Neural cell (in vitro differentiated cells): ENCODE data around the gene TMEM53. TPM values are rescaled to one million over a fixed set of nuclear protein-coding genes. Genes with fewer than 3 reads are reported as not detected.

Experiments used
- H2AFZ ChIP-seq: fragments of 200-600, 300-800 bp; sonication (generic), shearing (Covaris generic); 2 replicates; pipeline ENCODE4 v1.6.0; 2014; ENCODE audit warnings: low read depth, mild to moderate bottlenecking, antibody characterized with exemption, low read length, moderate library complexity
- H3F3A ChIP-seq: fragments of 200-600 bp; shearing (Covaris generic); 2 replicates; pipeline ENCODE4 v1.6.1; 2016; ENCODE audit warnings: mild to moderate bottlenecking, moderate library complexity, mixed read lengths, antibody characterized with exemption, low read length; ENCODE audit not compliant: insufficient read depth, poor library complexity, severe bottlenecking
- H3K27ac ChIP-seq: fragments of 200-600, 300-800 bp; sonication (generic), shearing (Covaris generic); 2 replicates; pipeline ENCODE4 v1.5.1; 2014; ENCODE audit warnings: mild to moderate bottlenecking, low read length, moderate library complexity
- H3K27me3 ChIP-seq: fragments of 300-800, 200-600 bp; sonication (generic), shearing (Covaris generic); 2 replicates; pipeline ENCODE4 v1.6.0; 2014; ENCODE audit warnings: mild to moderate bottlenecking, low read depth, low read length, moderate library complexity; ENCODE audit not compliant: insufficient read depth
- H3K36me3 ChIP-seq: fragments of 300-800, 200-600 bp; sonication (generic), shearing (Covaris generic); 2 replicates; pipeline ENCODE4 v1.5.1; 2014; ENCODE audit warnings: mild to moderate bottlenecking, antibody characterized with exemption, low read length, moderate library complexity; ENCODE audit not compliant: insufficient read depth
- H3K4me2 ChIP-seq: fragments of 300-800, 200-600 bp; sonication (generic), shearing (Covaris generic); 2 replicates; pipeline ENCODE4 v1.6.0; 2014; ENCODE audit warnings: mild to moderate bottlenecking, low read length
- H3K4me3 ChIP-seq: fragments of 300-800, 200-600 bp; sonication (generic), shearing (Covaris generic); 2 replicates; pipeline ENCODE4 v1.5.1; 2014; ENCODE audit warnings: mild to moderate bottlenecking, low read length, moderate library complexity
- H3K79me2 ChIP-seq: fragments of 200-600 bp; shearing (Covaris generic); replicated peaks from 2 replicates; pipeline ENCODE4 v1.6.0; 2014; ENCODE audit warnings: mild to moderate bottlenecking, low read length, moderate library complexity; ENCODE audit not compliant: insufficient read depth
- H3K9ac ChIP-seq: fragments of 300-800, 200-600 bp; sonication (generic), shearing (Covaris generic); 2 replicates; pipeline ENCODE4 v1.6.1; 2016; ENCODE audit warnings: mild to moderate bottlenecking, low read length, mixed read lengths
- H3K9me2 ChIP-seq: fragments of 200-600 bp; shearing (Covaris generic); 2 replicates; pipeline ENCODE4 v1.6.1; 2016; ENCODE audit warnings: mild to moderate bottlenecking, low read length, mixed read lengths; ENCODE audit not compliant: insufficient read depth
- H3K9me3 ChIP-seq: fragments of 200-600, 300-800 bp; sonication (generic), shearing (Covaris generic); 2 replicates; pipeline ENCODE4 v1.6.1; 2016; ENCODE audit warnings: mild to moderate bottlenecking, mixed run types, low read length, moderate library complexity, mixed read lengths
- H4K20me1 ChIP-seq: fragments of 200-600 bp; shearing (Covaris generic); 2 replicates; pipeline ENCODE4 v1.6.1; 2016; ENCODE audit warnings: mild to moderate bottlenecking, mixed run types; ENCODE audit not compliant: insufficient read depth
- CTCF ChIP-seq: fragments of 450-650 bp; IDR thresholded peaks from 2 replicates; pipeline ENCODE4 v1.5.1; 2014; ENCODE audit warnings: antibody characterized with exemption, mild to moderate bottlenecking, moderate library complexity; ENCODE audit not compliant: poor library complexity, severe bottlenecking
- EZH2 ChIP-seq: fragments of 200-600, 300-800 bp; shearing (Covaris generic), sonication (generic); IDR thresholded peaks from 2 replicates; pipeline ENCODE4 v1.6.1; 2014; ENCODE audit warnings: antibody characterized with exemption, low read length, borderline replicate concordance, mild to moderate bottlenecking; ENCODE audit not compliant: insufficient read depth, poor library complexity, severe bottlenecking
- MXI1 ChIP-seq: fragments of 450-650 bp; conservative IDR thresholded peaks from 2 replicates; pipeline ENCODE4 v1.6.1; 2014; ENCODE audit warnings: antibody characterized with exemption, mild to moderate bottlenecking; ENCODE audit not compliant: poor library complexity, severe bottlenecking
- POLR2AphosphoS5 ChIP-seq: IDR thresholded peaks from 2 replicates; pipeline ENCODE4 v1.6.1; 2012
- RAD21 ChIP-seq: fragments of 450-650 bp; conservative IDR thresholded peaks from 2 replicates; pipeline ENCODE4 v1.6.1; 2014; ENCODE audit warnings: antibody characterized with exemption, mild to moderate bottlenecking, moderate library complexity
- REST ChIP-seq: IDR thresholded peaks from 2 replicates; pipeline ENCODE4 v1.6.1; 2012; ENCODE audit warnings: borderline replicate concordance
- SMC3 ChIP-seq: fragments of 450-650 bp; conservative IDR thresholded peaks from 2 replicates; pipeline ENCODE4 v1.6.1; 2014; ENCODE audit warnings: antibody characterized with exemption, mild to moderate bottlenecking, moderate library complexity; ENCODE audit not compliant: poor library complexity
- TAF1 ChIP-seq: IDR thresholded peaks from 2 replicates; pipeline ENCODE4 v1.6.1; 2012; ENCODE audit warnings: low read depth
- polyA plus RNA-seq: library from polyadenylated mRNA; depleted of rRNA; stranded (reverse); fragments of >200 nt; gene quantifications from 2 replicates; pipeline ENCODE4 v1.2.3, GENCODE V29; 2014

Gene TMEM53
- polyA plus RNA-seq, 1 donor from 2014 or later: 13.4 TPM

- Histone ChIP-seq H3K36me3 (no peaks in the 10 kb centered on the region), H3K79me2 (no peaks in the 10 kb centered on the region), H3K9ac (no peak overlapping the region), H3K27ac (no peak overlapping the region), H3F3A (no peaks in the 10 kb centered on the region), H3K4me3 (no peak overlapping the region), H4K20me1 (no peaks in the 10 kb centered on the region), H3K4me2 (no peak overlapping the region), H3K9me2 (no peaks in the 10 kb centered on the region), H3K9me3 (no peaks in the 10 kb centered on the region), H3K27me3 (no peaks in the 10 kb centered on the region), H2AFZ (no peak overlapping the region)
- TF ChIP-seq SMC3 (no peak), CTCF (no peak), REST (no peak), MXI1 (no peak), POLR2AphosphoS5 (no peak), RAD21 (no peak)
Measured at GRCh38 chr1:44723064-44723463, 48.8 kb upstream of the TMEM53 start.

GRCh38 chr1:44721485-44722361 lies 47.4 kb upstream of the TMEM53 start:
- H3K36me3 ChIP-seq: no peaks in the 10 kb centered on the region
- no peaks in the 10 kb centered on the region for H4K20me1 ChIP-seq
- no peak overlapping the region for H3K9ac ChIP-seq
- TF ChIP-seq SMC3 (no peak), EZH2 (no peak), POLR2AphosphoS5 (no peak), RAD21 (no peak), REST (no peak), TAF1 (no peak)
- no peaks in the 10 kb centered on the region for H3F3A ChIP-seq
- no peaks in the 10 kb centered on the region for H3K27me3 ChIP-seq
- H3K4me3 ChIP-seq: no peak overlapping the region
- H3K27ac ChIP-seq: no peak overlapping the region
- H3K4me2 ChIP-seq: no peak overlapping the region
- H3K79me2 ChIP-seq: no peaks in the 10 kb centered on the region
- no peaks in the 10 kb centered on the region for H3K9me2 ChIP-seq
- no peak overlapping the region for H2AFZ ChIP-seq
- H3K9me3 ChIP-seq: no peaks in the 10 kb centered on the region
